Fibroblast of mammary gland (primary cell): ENCODE measurements around the gene PTPRN2.
"Not testable (repeated sequence)": the region's sequence is repeated elsewhere in the genome, so short reads cannot be mapped to it uniquely, and the experiment has no call there.

Experiments used
- DNase-seq: peaks from one replicate; pipeline ENCODE4 v3.0.0-alpha.2; 2010; ENCODE audit warnings: low read depth
- H3K4me3 ChIP-seq: 2 replicates; pipeline ENCODE4 v1.5.1; 2011; ENCODE audit warnings: low read depth, mild to moderate bottlenecking, low read length, moderate library complexity; ENCODE audit not compliant: control insufficient read depth
- CTCF ChIP-seq: conservative IDR thresholded peaks from 2 replicates; pipeline ENCODE4 v1.5.1; 2011; ENCODE audit warnings: low read depth, low read length, inconsistent platforms; ENCODE audit not compliant: control insufficient read depth, insufficient read depth

PTPRN2 gene

DNA sequence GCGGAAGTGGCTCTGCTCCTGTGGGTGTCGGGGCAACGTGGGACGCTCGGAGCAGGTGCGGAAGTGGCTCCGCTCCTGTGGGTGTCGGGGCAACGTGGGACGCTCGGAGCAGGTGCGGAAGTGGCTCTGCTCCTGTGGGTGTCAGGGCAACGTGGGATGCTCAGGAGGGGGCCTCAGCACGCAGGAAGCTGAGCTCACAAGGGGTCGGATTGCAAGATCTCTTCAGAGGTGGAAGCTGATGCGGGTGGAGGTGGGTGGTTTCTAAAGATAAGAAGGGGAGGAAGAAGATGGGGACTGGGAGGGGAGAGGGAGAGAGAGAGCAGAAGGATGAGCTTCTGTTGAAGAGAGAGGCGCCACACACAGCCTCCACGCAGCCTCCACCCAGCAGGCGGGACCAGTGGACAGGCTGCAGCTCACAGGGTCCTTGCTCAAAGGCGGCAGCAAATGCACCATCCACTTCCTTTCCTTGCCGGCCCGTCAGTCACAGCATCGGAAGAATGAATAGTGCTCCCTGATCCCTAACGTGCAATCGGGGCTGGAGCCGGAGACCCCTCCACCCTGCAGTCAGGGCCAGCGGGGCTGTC, 78.7 kb downstream of the PTPRN2 start:
- H3K4me3 ChIP-seq, result no peak overlapping the region
- DNase-seq, result no peak
- no peak for TF ChIP-seq CTCF

GRCh38 chr7:158508321-158508720, 79.3 kb downstream of the PTPRN2 start:
- not testable (repeated sequence) for H3K4me3 ChIP-seq

GRCh38 chr7:158507917-158508316, 79.7 kb downstream of the PTPRN2 start:
- DNase-seq, result no peak
- TF ChIP-seq CTCF, result no peak
- H3K4me3 ChIP-seq, result no peak overlapping the region

More at GRCh38 chr7:158508321-158508720, 79.3 kb downstream of the PTPRN2 start:
- not testable (repeated sequence) for DNase-seq

- DNase-seq, result not testable (repeated sequence)
Observed at GRCh38 chr7:158507175-158507574, 80.4 kb downstream of the PTPRN2 start.

GRCh38 chr7:158506626-158507025, 81.0 kb downstream of the PTPRN2 start:
- no peak for DNase-seq
- H3K4me3 ChIP-seq, result no peak overlapping the region
- TF ChIP-seq CTCF, result no peak

More at GRCh38 chr7:158507175-158507574, 80.4 kb downstream of the PTPRN2 start:
- H3K4me3 ChIP-seq, result not testable (repeated sequence)

GRCh38 chr7:158505683-158506082, 81.9 kb downstream of the PTPRN2 start:
- no peak for TF ChIP-seq CTCF
- H3K4me3 ChIP-seq, result no peak overlapping the region
- DNase-seq, result no peak

GRCh38 chr7:158502068-158502750, 85.4 kb downstream of the PTPRN2 start:
- no peak overlapping the region for H3K4me3 ChIP-seq
- no peak for DNase-seq
- TF ChIP-seq CTCF, result no peak
